GM12801 (cell line): ENCODE measurements around the gene PDXK.

Experiments used
- TF ChIP-seq, protein P1 (sequence below): IDR thresholded peaks from one replicate; pipeline ENCODE4 v1.5.1; 2011; ENCODE audit warnings: control low read depth; ENCODE audit not compliant: insufficient read length; ENCODE audit errors: extremely low read depth

The PDXK gene

DNA sequence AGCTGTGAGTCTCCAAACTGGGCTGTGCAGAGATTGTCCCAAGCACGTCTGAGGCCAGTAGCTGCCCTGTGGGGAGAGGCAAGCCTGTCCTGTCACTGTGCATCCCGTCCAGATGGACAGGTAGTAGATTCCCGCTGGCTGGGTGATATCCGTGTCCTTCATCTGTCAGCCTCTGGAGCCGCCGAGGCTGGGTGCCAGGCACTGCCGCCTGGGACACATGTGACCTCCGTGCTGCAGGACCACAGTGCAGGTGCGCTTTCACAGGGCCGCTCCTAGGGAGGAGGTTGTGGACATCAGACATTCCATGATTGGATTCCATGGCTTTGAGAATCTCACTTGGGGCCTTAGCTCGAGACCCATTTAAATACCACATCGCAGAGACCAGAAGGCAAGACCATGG, 4.7 kb downstream of the PDXK start:
- TF ChIP-seq, protein P1, sequence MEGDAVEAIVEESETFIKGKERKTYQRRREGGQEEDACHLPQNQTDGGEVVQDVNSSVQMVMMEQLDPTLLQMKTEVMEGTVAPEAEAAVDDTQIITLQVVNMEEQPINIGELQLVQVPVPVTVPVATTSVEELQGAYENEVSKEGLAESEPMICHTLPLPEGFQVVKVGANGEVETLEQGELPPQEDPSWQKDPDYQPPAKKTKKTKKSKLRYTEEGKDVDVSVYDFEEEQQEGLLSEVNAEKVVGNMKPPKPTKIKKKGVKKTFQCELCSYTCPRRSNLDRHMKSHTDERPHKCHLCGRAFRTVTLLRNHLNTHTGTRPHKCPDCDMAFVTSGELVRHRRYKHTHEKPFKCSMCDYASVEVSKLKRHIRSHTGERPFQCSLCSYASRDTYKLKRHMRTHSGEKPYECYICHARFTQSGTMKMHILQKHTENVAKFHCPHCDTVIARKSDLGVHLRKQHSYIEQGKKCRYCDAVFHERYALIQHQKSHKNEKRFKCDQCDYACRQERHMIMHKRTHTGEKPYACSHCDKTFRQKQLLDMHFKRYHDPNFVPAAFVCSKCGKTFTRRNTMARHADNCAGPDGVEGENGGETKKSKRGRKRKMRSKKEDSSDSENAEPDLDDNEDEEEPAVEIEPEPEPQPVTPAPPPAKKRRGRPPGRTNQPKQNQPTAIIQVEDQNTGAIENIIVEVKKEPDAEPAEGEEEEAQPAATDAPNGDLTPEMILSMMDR, result no peak

GRCh38 chr21:43726686-43727518, 8.0 kb downstream of the PDXK start:
- TF ChIP-seq, protein P1, result no peak

DNA sequence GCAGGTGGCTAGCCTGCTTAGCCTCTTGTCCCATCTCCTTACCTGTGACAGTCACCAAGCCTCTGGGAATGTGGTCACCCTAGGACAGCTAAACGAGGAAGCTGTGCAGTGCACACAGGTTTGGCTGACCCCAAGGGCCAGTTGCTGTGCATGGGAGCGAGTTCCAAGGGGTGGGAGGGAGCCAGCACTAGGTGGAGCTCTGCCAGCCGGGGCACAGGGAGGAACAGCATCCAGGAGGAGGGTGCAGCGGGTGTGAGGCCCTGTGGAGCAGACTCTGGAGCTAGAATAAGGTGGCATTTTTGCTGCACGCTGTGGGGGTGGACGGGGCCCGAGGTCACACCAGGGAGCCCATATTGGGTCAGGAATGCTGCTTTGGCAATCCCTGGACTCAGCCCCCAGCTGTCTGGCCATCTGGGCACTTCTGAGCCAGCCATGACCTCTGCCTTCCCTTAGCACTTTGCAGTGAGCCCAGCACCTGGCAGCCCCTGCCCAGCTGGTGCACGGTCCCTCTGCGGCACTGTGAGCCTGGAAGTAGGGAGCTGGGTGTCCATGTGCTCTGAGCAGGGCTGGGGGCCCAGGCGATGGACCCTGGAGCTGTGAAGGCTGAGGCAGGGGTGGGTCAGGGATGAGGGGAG, 8.7 kb downstream of the PDXK start:
- TF ChIP-seq, protein P1, result no peak

DNA sequence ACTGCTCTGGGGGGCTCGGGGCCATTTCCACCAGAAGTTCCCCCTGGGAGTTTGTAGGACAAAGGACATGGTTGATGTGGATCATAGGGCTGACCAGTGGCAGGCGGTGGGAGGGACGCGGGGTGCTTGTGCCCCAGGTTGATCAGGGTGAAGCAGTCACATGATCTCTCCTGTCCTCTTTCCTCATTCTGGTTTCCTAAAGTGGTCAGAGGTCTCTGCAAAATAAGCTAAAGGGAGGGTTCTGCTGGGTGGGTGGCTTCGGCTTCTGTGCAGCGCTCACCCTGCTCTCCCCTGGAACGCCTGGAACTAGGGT, 9.2 kb downstream of the PDXK start:
- TF ChIP-seq, protein P1, result no peak

DNA sequence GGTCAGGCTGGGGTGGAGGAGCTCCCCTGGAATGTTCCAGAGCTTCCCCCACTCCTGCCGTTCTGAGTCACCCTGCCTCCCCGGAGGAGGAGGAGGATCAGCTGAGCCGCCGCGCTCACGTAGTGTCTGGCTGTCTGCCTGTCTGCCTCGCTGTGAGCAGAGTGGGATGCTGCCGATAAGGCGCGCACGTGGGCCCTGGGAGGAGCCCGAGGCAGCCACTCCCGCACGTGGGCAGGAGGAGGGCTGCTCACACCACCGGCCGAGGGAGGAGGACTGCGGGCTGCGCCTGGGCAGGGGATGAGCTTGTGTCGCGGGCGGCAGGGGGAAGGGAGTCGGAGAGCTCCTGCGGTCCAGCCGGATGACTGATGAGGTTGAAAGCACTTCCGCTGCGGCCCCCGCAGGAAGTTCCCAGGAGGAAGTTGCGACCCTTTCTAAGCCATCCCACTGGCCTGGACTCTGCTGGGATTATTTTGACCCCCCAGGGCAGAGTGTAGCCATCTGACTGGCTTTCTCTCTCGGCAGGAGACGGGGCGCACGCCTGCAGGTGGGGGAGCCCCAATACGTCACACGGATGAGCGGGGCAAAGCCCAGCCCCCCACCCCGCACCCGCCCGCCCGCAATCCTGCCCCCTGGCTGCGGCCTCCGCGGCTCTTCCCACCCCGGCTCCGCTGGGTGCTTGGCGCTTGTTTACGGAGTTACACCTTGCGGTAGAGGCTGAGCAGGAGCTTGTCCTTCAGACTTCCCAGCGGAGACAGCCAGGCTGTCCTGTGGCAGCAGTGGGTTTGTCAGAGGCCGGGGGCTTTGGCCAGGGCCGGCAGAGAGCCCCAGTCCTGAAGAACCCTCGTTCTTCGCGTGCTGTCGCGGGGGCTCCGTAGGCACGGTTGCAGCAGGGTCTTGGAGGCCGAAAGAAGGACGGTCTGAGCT, 9.8 kb downstream of the PDXK start:
- TF ChIP-seq, protein P1, result no peak

DNA sequence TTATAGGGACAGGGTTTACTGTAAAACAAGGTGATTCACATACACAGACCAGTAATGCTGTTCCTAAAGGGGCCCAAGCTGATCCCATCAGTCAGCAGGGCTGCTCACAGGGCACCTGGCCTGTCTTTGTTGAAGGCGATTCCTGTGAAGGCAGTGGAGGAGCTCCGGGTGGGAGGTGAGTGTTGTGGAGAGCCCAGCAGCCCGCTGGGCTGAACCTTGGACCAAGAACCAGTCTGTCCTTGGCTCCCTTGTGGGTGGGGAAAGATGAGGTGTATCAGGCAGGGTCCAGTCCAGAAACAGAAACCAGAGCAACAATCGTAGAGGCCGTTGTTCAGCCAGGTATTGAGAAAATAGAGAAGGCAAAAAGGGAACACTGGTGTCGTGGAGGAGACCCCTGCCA, 12.5 kb downstream of the PDXK start:
- TF ChIP-seq, protein P1, result no peak
